Measurements from ENCODE around the gene RNF41. TPM values are rescaled to one million over a fixed set of nuclear protein-coding genes. Genes with fewer than 3 reads are reported as not detected.
"Not testable (repeated sequence)": the region's sequence is repeated elsewhere in the genome, so short reads cannot be mapped to it uniquely, and the experiment has no call there.

Gene RNF41
- total RNA-seq (37.2 and 55.7 TPM in 2 replicates), polyA plus RNA-seq (17.3 and 21.1 TPM in 2 replicates)

GRCh38 chr12:56221757-56222530 lies at the start of gene RNF41:
Gene RNF41, minus strand, starts transcription at chr12:56221922. Its CDS starts 7,875 bp downstream, at chr12:56214047.
- Histone ChIP-seq H3K4me1 (ENCODE audit: low read depth) (peaks cover 12% of the 10 kb centered on the region), H3K36me3 (no peaks in the 10 kb centered on the region), H3K4me3 (peak within 1 kb of the TSS; percentile 69), H3K27ac (peak within 1 kb of the TSS; percentile 98), H3K27me3 (no peaks in the 10 kb centered on the region), H3K9me3 (ENCODE audit: low read depth) (no peaks in the 10 kb centered on the region)
- DNase-seq (ENCODE audit: low read depth in 1 of 2, low spot score in 1 of 2): peak; percentile 97 to 99
- TF ChIP-seq CTCF (IDR thresholded peaks at IDR 0.05; ENCODE audit: low read depth, low read length): peak; percentile 10

- DNase-seq (ENCODE audit: low read depth in 1 of 2, low spot score in 1 of 2): peak; percentile 38 to 89
- H3K4me3 ChIP-seq: no peak overlapping the region
- TF ChIP-seq CTCF (IDR thresholded peaks at IDR 0.05; ENCODE audit: low read depth, low read length): peak; percentile 53
- peak overlapping the region; percentile 96 for H3K27ac ChIP-seq
- H3K9me3 ChIP-seq (ENCODE audit: low read depth): no peaks in the 10 kb centered on the region
- peaks cover 18% of the 10 kb centered on the region for H3K4me1 ChIP-seq (ENCODE audit: low read depth)
- H3K36me3 ChIP-seq: peaks cover 39% of the 10 kb centered on the region
- no peaks in the 10 kb centered on the region for H3K27me3 ChIP-seq
Observed at GRCh38 chr12:56271031-56271430, 49.3 kb upstream of the RNF41 start.

- TF ChIP-seq CTCF (IDR thresholded peaks at IDR 0.05; ENCODE audit: low read depth, low read length): no peak
- Histone ChIP-seq H3K36me3 (peaks cover 13% of the 10 kb centered on the region), H3K4me1 (ENCODE audit: low read depth) (peaks cover 18% of the 10 kb centered on the region), H3K27ac (peak overlapping the region; percentile 83), H3K9me3 (ENCODE audit: low read depth) (no peaks in the 10 kb centered on the region), H3K27me3 (no peaks in the 10 kb centered on the region), H3K4me3 (peak overlapping the region; percentile 63)
- DNase-seq (ENCODE audit: low read depth in 1 of 2, low spot score in 1 of 2): peak in 1 of 2 donors; percentile 46
Observed at GRCh38 chr12:56267443-56268071, 45.8 kb upstream of the RNF41 start.

- peak; percentile 72 for TF ChIP-seq CTCF (IDR thresholded peaks at IDR 0.05; ENCODE audit: low read depth, low read length)
- DNase-seq (ENCODE audit: low read depth in 1 of 2, low spot score in 1 of 2): peak; percentile 88 to 93
- H3K4me3 ChIP-seq: peak within 1 kb of the TSS; percentile 63
- H3K27ac ChIP-seq: peak within 1 kb of the TSS; percentile 83
- H3K9me3 ChIP-seq (ENCODE audit: low read depth): no peaks in the 10 kb centered on the region
- peaks cover 18% of the 10 kb centered on the region for H3K4me1 ChIP-seq (ENCODE audit: low read depth)
- no peaks in the 10 kb centered on the region for H3K27me3 ChIP-seq
- H3K36me3 ChIP-seq: peaks cover 9% of the 10 kb centered on the region
Observed at GRCh38 chr12:56266693-56267442, 45.1 kb upstream of the RNF41 start, which contains the start of gene COQ10A. Gene COQ10A, plus strand, starts transcription at chr12:56266942. Its CDS starts 177 bp downstream, at chr12:56267119.

GRCh38 chr12:56266068-56266692 lies 44.5 kb upstream of the RNF41 start:
- peak overlapping the region; percentile 83 for H3K27ac ChIP-seq
- H3K36me3 ChIP-seq; H3K9me3 ChIP-seq (ENCODE audit: low read depth): not testable (repeated sequence)

GRCh38 chr12:56262955-56263354 lies 41.2 kb upstream of the RNF41 start:
- not testable (repeated sequence) for H3K9me3 ChIP-seq (ENCODE audit: low read depth); H3K4me1 ChIP-seq (ENCODE audit: low read depth); H3K27ac ChIP-seq; H3K36me3 ChIP-seq; H3K27me3 ChIP-seq; H3K4me3 ChIP-seq; DNase-seq (ENCODE audit: low read depth in 1 of 2, low spot score in 1 of 2)

More at GRCh38 chr12:56266068-56266692, 44.5 kb upstream of the RNF41 start:
- DNase-seq (ENCODE audit: low read depth in 1 of 2, low spot score in 1 of 2); H3K27me3 ChIP-seq: not testable (repeated sequence)
- peak overlapping the region; percentile 63 for H3K4me3 ChIP-seq
- peaks cover 11% of the 10 kb centered on the region for H3K4me1 ChIP-seq (ENCODE audit: low read depth)

Measured in cardiac muscle cell (in vitro differentiated cells and primary cell).